Measurements from ENCODE around the gene BPIFB1.

The BPIFB1 gene

GRCh38 chr20:33240923-33241322 lies 42.1 kb upstream of the BPIFB1 start:
- FAIRE-seq (no peak), DNase-seq (ENCODE audit: insufficient read length, low spot score) (no peak)
- no peak for TF ChIP-seq CTCF (IDR thresholded peaks at IDR 0.05; ENCODE audit: insufficient read depth, missing control alignments)

GRCh38 chr20:33242319-33243100 lies 40.5 kb upstream of the BPIFB1 start:
- TF ChIP-seq CTCF (IDR thresholded peaks at IDR 0.05; ENCODE audit: insufficient read depth, missing control alignments), result no peak
- FAIRE-seq (no peak), DNase-seq (ENCODE audit: insufficient read length, low spot score) (no peak)

- FAIRE-seq, result no peak
- no peak for TF ChIP-seq CTCF (IDR thresholded peaks at IDR 0.05; ENCODE audit: insufficient read depth, missing control alignments)
- DNase-seq (ENCODE audit: insufficient read length, low spot score), result no peak
Observed at GRCh38 chr20:33246077-33246476, 36.9 kb upstream of the BPIFB1 start.

GRCh38 chr20:33249456-33249855 lies 33.6 kb upstream of the BPIFB1 start:
- FAIRE-seq (no peak), DNase-seq (ENCODE audit: insufficient read length, low spot score) (no peak)
- TF ChIP-seq CTCF (IDR thresholded peaks at IDR 0.05; ENCODE audit: insufficient read depth, missing control alignments), result no peak

GRCh38 chr20:33250666-33251065 lies 32.3 kb upstream of the BPIFB1 start:
- no peak for TF ChIP-seq CTCF (IDR thresholded peaks at IDR 0.05; ENCODE audit: insufficient read depth, missing control alignments)
- DNase-seq (ENCODE audit: insufficient read length, low spot score) (no peak), FAIRE-seq (no peak)

GRCh38 chr20:33251496-33251895 lies 31.5 kb upstream of the BPIFB1 start:
- no peak for TF ChIP-seq CTCF (IDR thresholded peaks at IDR 0.05; ENCODE audit: insufficient read depth, missing control alignments)
- no peak for FAIRE-seq
- no peak for DNase-seq (ENCODE audit: insufficient read length, low spot score)

- no peak for TF ChIP-seq CTCF (IDR thresholded peaks at IDR 0.05; ENCODE audit: insufficient read depth, missing control alignments)
- FAIRE-seq, result no peak
- DNase-seq (ENCODE audit: insufficient read length, low spot score), result no peak
Observed at GRCh38 chr20:33252460-33252859, 30.6 kb upstream of the BPIFB1 start.

Data from D721Med (cell line).